Loucy (cell line): Measurements from ENCODE around the gene PRKCE.
A peak's percentile ranks its signal among the peaks of the same experiment; 100 is the strongest.

Experiments
- H2AFZ ChIP-seq: fragments of 200-600 bp; sonication (generic); 2 replicates; pipeline ENCODE4 v1.6.0; 2016; ENCODE audit warnings: antibody characterized with exemption, mild to moderate bottlenecking, low read length, moderate library complexity
- H3F3A ChIP-seq: fragments of 200-600 bp; 2 replicates; pipeline ENCODE4 v1.6.0; 2016; ENCODE audit warnings: antibody characterized with exemption, low read depth, mild to moderate bottlenecking
- H3K27me3 ChIP-seq: fragments of 200-600 bp; sonication (generic); 2 replicates; pipeline ENCODE4 v1.6.1; 2014; ENCODE audit warnings: low read length, mild to moderate bottlenecking; ENCODE audit not compliant: insufficient read depth, poor library complexity, severe bottlenecking
- H3K36me3 ChIP-seq: fragments of 200-600 bp; sonication (generic); 2 replicates; pipeline ENCODE4 v1.6.1; 2016; ENCODE audit warnings: low read length; ENCODE audit not compliant: insufficient read depth
- H3K4me1 ChIP-seq: fragments of 200-600 bp; sonication (generic); 2 replicates; pipeline ENCODE4 v1.5.1; 2014; ENCODE audit warnings: low read length, mild to moderate bottlenecking; ENCODE audit not compliant: insufficient read depth, poor library complexity, severe bottlenecking
- H3K4me2 ChIP-seq: fragments of 200-600 bp; sonication (generic); 2 replicates; pipeline ENCODE4 v1.6.0; 2014; ENCODE audit warnings: antibody characterized with exemption, low read length, low read depth, mild to moderate bottlenecking; ENCODE audit not compliant: poor library complexity, severe bottlenecking
- H3K4me3 ChIP-seq: fragments of 200-600 bp; sonication (generic); 2 replicates; pipeline ENCODE4 v1.5.1; 2014; ENCODE audit warnings: low read length, mild to moderate bottlenecking, mixed read lengths; ENCODE audit not compliant: poor library complexity, severe bottlenecking
- H3K79me2 ChIP-seq: fragments of 200-600 bp; sonication (generic); 2 replicates; pipeline ENCODE4 v1.6.1; 2014; ENCODE audit warnings: low read length; ENCODE audit not compliant: insufficient read depth
- H3K9ac ChIP-seq: fragments of 200-600 bp; sonication (generic); 2 replicates; pipeline ENCODE4 v1.6.0; 2014; ENCODE audit warnings: mild to moderate bottlenecking, low read depth, low read length, moderate library complexity; ENCODE audit not compliant: poor library complexity, severe bottlenecking
- H3K9me2 ChIP-seq: fragments of 200-600 bp; sonication (generic); replicated peaks from 2 replicates; pipeline ENCODE4 v1.6.1; 2016; ENCODE audit warnings: low read depth, low read length, mixed read lengths
- H3K9me3 ChIP-seq: fragments of 200-600 bp; sonication (generic); 2 replicates; pipeline ENCODE4 v1.6.1; 2014; ENCODE audit warnings: mild to moderate bottlenecking, antibody characterized with exemption, low read length, low read depth; ENCODE audit not compliant: insufficient read depth
- H4K20me1 ChIP-seq: fragments of 200-600 bp; sonication (generic); 2 replicates; pipeline ENCODE4 v1.6.0; 2014; ENCODE audit warnings: antibody characterized with exemption, low read length, mild to moderate bottlenecking; ENCODE audit not compliant: insufficient read depth, poor library complexity, severe bottlenecking
- CTCF ChIP-seq: fragments of 200-600 bp; sonication (generic); conservative IDR thresholded peaks from 2 replicates; pipeline ENCODE4 v1.5.1; 2014; ENCODE audit warnings: mild to moderate bottlenecking, antibody characterized with exemption, low read length
- EZH2phosphoT487 ChIP-seq: fragments of 200-600 bp; IDR thresholded peaks from 2 replicates; pipeline ENCODE4 v1.6.1; 2018; ENCODE audit warnings: antibody characterized with exemption, mild to moderate bottlenecking, moderate library complexity, borderline replicate concordance

PRKCE gene

GRCh38 chr2:45652090-45653031 lies 886 bp downstream of the PRKCE start:
- Histone ChIP-seq H3K9me2 (no peaks in the 10 kb centered on the region), H3K79me2 (peaks cover 64% of the 10 kb centered on the region), H3K9ac (peak overlapping the region; percentile 87), H2AFZ (peak overlapping the region; percentile 80), H4K20me1 (peaks cover 13% of the 10 kb centered on the region), H3F3A (no peaks in the 10 kb centered on the region), H3K4me1 (peaks cover 61% of the 10 kb centered on the region), H3K4me3 (peak overlapping the region; percentile 95), H3K9me3 (no peaks in the 10 kb centered on the region), H3K36me3 (no peaks in the 10 kb centered on the region), H3K27me3 (no peaks in the 10 kb centered on the region), H3K4me2 (peak overlapping the region; percentile 84)
- no peak for TF ChIP-seq EZH2phosphoT487
- no peak for TF ChIP-seq CTCF

- Histone ChIP-seq H3K27me3 (no peaks in the 10 kb centered on the region), H3K36me3 (no peaks in the 10 kb centered on the region), H3F3A (no peaks in the 10 kb centered on the region), H3K9me2 (no peaks in the 10 kb centered on the region), H3K4me2 (peak overlapping the region; percentile 84), H3K9ac (peak overlapping the region; percentile 87), H3K4me1 (peaks cover 63% of the 10 kb centered on the region), H3K9me3 (no peaks in the 10 kb centered on the region), H4K20me1 (peaks cover 13% of the 10 kb centered on the region), H3K79me2 (peaks cover 74% of the 10 kb centered on the region), H2AFZ (no peak overlapping the region), H3K4me3 (peak overlapping the region; percentile 95)
- TF ChIP-seq EZH2phosphoT487 (no peak), CTCF (no peak)
Observed at GRCh38 chr2:45653122-45653913, 1.8 kb downstream of the PRKCE start.

DNA sequence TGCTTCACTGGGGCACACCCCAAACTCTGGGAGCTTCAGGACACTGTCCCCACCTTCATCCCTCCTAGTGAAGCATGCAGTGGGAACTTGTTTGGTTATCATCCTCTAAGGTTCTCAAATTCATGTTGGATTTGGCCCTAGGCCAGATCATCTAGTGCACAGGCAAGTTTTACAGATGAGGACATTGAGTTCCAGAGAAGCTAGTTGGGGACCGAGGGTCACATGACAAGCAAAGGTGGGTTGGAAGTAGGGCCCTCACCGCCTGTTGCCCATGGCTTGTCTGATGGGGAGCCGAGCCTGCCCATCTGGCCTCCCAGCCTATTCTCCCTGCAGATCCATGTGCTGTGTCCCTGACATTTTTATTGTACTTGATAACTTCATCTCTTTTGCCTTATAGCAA lies 2.8 kb downstream of the PRKCE start:
- H3K4me3 ChIP-seq: peak overlapping the region; percentile 95

More for the DNA sequence above, 2.8 kb downstream of the PRKCE start:
- TF ChIP-seq CTCF (no peak), EZH2phosphoT487 (no peak)
- Histone ChIP-seq H3K9ac (no peak overlapping the region), H3K4me1 (peaks cover 65% of the 10 kb centered on the region), H3K9me3 (no peaks in the 10 kb centered on the region), H3K9me2 (no peaks in the 10 kb centered on the region), H3K79me2 (peaks cover 83% of the 10 kb centered on the region), H2AFZ (no peak overlapping the region), H3K4me2 (peak overlapping the region; percentile 84), H3K27me3 (no peaks in the 10 kb centered on the region), H4K20me1 (peaks cover 13% of the 10 kb centered on the region), H3F3A (no peaks in the 10 kb centered on the region), H3K36me3 (no peaks in the 10 kb centered on the region)
